Stimulated activated CD4-positive, alpha-beta T cell treated with anti-CD3 and anti-CD28 coated beads, TNF-alpha, amount 100 ng/mL, for 48 hours (primary cell): ENCODE data around the gene OSTN.
"Not testable (repeated sequence)": the region's sequence is repeated elsewhere in the genome, so short reads cannot be mapped to it uniquely, and the experiment has no call there.

Experiments used
- DNase-seq, 3 donors: peaks; one replicate each; pipeline ENCODE4 v3.0.0-alpha.2; 2020; ENCODE audit warnings: low read depth in 3 of 3

Gene OSTN, protein sequence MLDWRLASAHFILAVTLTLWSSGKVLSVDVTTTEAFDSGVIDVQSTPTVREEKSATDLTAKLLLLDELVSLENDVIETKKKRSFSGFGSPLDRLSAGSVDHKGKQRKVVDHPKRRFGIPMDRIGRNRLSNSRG

GRCh38 chr3:191198932-191199331, at the start of gene OSTN:
OSTN (plus strand) TSS chr3:191199241; CDS start chr3:191212533, 13,292 bp downstream.
- DNase-seq: no peak

DNA sequence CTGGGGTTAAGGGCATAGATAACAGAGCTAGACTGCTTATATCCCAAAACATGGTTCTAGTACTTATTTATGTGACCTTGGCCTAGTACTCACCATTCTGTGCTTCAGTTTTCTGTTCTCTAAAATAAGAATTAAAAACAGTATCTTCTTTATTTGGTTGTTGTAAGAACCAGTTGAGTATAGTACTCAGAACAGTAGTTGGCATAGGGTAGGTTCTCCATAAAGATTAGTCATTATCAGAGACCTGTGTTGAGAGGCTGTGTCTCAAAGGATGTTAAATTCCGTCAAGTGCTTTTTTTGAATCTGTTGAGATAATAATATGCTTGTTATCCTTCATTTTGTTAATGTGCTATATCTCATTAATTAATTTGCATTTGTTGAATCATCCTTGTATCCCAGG, 47.4 kb upstream of the OSTN start:
- no peak for DNase-seq

DNA sequence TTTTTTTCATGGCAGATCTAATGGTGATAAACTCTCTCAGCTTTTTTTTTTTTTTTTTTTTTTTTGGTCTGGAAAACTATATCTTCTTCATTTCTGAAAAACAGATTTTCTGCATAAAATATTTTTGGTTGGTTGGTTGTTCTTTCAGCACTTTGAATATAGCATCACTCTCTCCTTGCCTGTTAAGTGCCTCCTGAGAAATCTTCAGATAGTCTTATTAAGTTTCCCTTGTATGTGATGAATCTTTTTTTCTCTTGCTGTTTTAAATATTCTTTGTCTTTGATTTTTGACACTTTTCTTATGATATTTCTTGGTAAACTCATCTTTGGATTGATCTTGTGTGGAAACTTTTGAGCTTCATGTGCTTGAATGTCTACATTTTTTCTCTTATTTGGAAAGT, 44.2 kb upstream of the OSTN start:
- DNase-seq: no peak

- DNase-seq: no peak
Observed at GRCh38 chr3:191158247-191158646, 40.8 kb upstream of the OSTN start.

DNA sequence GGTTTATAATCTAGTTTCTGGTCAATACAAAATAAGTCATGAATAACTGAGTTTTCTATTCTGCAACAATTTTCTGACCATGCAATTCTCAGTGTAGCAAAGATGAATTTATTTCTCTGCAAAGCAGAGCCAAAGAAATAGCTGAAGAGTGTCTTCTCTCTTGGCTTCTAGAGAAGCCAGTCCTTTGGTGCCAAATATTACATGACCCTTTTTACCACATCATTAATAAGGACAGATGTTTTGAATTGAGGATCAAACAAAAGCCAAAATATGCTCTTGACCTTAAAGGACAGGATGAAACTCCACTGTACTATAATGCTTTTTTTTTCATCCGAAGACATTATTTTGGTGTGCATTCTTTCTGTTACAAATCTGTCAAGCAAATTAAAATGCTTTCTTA, 40.2 kb upstream of the OSTN start:
- DNase-seq: no peak

- no peak for DNase-seq
Observed at GRCh38 chr3:191165802-191166201, 33.2 kb upstream of the OSTN start.

DNA sequence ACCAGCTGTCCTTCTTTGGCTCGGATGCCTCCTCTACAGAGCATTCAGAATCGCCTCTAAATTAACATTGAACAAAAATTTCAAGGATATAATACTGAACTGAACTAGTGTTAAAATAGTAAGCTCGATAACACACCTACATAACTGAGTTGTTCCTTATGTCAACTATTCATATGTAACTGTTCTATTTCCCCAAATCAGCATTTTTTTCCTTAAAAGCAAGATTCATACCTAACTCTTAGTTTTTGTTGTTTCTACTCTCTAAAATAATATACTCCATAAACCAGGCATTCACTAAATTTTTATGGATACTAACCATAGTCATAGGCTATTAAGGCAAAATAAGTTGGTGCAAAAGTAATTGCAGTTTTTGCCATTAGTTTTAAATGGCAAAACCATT, 32.7 kb upstream of the OSTN start:
- no peak for DNase-seq

DNA sequence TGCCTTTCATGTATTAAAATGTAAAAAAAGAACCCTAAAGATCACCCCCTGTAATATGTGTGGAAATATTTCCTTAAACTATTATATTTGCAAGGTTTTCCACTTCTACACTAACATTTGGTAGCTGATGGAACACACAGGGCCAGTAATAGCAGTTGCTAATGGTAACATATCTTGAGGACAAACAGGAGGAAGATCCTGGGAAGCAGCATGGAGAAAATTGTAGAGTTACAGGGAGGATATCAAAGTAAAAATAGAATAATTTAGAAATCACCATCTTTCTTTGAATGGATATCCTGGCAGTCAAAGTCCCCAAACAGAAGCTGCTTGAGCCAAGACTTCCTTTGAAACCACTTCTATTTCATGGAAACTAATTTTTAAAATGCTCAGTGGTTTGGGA, 29.5 kb upstream of the OSTN start:
- no peak for DNase-seq

GRCh38 chr3:191170097-191170496, 28.9 kb upstream of the OSTN start:
- no peak for DNase-seq

GRCh38 chr3:191175102-191175501, 23.9 kb upstream of the OSTN start:
- no peak for DNase-seq

DNA sequence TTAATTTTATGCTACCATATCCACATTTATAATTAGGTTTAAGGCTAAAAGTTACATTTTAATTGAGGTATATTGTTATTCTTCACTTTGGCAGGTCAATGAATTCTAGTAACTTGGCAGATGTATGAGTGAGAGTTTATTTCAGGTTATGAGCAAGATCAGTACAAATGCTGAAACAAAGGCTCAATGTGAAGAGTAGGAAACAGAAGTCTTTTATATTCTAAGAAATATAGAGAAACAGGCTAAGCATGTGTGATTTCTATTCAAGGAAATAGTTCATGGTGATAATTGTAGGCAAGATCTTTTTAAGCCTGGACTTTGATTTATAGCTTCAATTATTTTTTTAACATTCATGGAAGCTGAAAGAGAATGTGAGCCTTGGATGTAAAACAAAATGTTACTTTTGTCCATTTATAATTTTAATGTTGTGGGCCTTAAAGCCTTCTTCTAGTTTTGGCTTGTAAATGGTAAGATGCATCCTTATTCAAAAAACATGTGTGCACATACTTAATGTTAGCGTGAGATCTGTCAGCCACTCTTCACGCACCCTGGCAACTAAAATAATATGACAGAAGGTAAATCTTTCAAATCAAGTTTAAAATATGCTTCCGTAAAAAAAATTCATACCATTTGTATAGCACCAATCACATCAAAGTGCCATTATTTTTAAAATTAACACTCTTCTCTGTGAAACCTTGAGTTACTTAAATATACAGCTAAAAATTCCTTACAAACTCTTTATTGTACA, 22.8 kb upstream of the OSTN start:
- no peak for DNase-seq

- DNase-seq: not testable (repeated sequence)
Observed at GRCh38 chr3:191185382-191185781, 13.7 kb upstream of the OSTN start.

DNA sequence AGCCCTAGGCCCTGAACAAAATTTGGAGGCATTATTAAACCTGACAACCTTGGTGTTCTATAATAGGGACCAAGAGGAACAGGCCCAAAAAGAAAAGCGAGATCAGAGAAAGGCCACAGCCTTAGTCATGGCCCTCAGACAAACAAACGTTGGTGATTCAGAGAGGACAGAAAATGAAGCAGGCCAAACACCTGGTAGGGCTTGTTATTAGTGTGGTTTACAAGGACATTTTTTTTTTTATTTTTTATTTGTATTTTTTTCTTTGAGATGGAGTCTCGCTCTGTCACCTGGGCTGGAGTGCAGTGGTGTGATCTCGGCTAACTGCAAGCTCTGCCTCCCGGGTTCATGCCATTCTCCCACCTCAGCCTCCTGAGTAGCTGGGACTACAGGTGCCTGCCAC, 10.8 kb upstream of the OSTN start:
- not testable (repeated sequence) for DNase-seq

DNA sequence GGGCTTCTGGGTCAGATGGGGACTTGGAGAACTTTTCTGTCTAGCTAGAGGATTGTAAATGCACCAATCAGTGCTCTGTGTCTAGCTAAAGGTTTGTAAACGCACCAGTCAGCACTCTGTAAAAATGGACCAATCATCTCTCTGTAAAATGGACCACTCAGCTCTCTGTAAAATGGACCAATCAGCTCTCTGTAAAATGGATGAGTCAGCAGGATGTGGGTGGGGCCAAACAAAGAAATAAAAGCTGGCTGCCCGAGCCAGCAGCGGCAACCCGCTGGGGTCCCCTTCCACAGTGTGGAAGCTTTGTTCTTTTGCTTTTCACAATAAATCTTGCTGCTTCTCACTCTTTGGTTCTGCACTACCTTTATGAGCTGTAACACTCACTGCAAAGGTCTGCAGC, 6.8 kb upstream of the OSTN start:
- DNase-seq: not testable (repeated sequence)

- DNase-seq: no peak
Observed at GRCh38 chr3:191192941-191193340, 6.1 kb upstream of the OSTN start.

DNA sequence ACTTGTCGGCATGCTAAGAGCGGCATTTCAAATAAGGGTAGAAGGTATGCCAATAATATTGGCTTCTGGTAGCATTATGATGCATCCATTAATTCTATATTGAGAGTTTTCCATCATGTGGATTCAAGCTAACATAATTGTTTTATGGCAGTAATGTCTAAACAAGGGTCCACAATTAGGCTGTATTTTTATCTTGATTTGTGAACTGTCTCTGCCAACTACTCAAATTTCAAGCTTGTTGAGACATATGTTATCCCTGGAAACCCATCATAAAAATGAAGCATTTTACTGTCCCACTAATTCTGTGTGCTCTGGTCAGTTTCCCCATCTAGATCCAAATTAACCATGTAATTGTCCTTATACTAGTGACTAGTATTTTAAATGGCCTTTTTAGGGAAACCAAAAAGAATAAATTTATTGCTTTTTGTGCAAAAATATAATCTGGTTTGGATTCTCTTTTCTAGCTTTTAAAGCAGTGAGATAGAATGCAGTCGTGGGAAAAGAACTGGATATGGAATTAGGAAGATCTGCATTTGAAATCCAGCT, 1.2 kb upstream of the OSTN start:
- DNase-seq: no peak

DNA sequence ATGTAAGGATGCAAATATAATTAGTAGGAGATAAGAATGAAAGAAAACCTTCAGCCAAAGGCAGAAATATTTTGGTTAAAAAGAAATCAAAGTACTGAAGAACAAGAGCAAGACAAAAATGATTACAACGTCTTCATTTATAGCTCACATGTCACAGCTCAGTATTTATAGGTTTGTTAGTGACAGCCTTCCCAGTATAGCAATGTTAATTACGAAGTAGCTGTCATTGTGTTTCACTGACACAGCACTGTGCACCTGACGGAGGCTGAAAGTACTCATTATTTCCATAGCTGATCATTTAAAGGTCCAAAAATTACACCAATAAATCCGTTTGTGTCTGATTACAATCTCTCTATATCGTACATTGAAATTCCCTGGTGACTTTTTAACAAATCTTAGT, 561 bp upstream of the OSTN start:
- DNase-seq: no peak

DNA sequence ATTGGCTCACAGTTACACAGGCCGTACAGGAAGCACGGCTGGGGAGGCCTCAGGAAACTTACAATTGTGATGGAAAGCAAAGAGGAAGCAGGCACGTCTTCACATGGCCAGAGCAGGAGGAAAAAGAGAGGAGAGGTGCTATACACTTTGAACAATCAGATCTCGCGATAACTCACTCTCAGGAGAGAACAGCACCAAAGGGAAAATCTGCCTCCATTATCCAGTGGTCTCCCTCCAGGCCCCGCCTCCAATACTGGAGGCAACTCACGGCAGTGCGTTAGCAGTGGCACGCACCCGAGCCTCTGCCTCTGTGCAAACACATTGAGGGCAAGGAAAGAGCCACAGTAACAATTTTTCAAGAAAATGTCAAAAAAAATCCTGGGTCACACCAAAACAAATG, 11.0 kb downstream of the OSTN start:
- DNase-seq: no peak

- no peak for DNase-seq
Observed at GRCh38 chr3:191216510-191216909, 17.5 kb downstream of the OSTN start.

- DNase-seq: no peak
Observed at GRCh38 chr3:191217301-191217700, 18.3 kb downstream of the OSTN start.

GRCh38 chr3:191220908-191221307, 21.9 kb downstream of the OSTN start:
- DNase-seq: no peak

DNA sequence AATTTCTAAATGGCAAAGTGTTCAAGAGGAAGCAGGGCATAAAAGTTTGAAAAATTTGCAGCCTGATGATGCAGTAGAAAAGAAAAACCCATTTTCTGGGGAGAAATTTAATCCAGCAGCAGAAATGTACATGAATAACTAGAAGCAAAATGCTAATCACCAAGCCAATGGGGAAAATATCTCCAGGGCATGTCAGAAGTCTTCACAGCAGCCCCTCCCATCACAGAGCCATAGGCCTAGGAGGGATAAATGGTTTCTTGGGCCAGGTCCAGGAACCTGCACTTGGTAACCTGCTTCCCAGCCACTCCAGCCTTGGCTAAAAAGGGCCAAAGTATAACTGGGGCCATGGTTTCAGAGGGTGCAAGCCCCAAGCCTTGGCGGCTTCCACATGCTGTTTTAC, 22.6 kb downstream of the OSTN start:
- no peak for DNase-seq

- no peak for DNase-seq
Observed at GRCh38 chr3:191227541-191227940, 28.5 kb downstream of the OSTN start.

DNA sequence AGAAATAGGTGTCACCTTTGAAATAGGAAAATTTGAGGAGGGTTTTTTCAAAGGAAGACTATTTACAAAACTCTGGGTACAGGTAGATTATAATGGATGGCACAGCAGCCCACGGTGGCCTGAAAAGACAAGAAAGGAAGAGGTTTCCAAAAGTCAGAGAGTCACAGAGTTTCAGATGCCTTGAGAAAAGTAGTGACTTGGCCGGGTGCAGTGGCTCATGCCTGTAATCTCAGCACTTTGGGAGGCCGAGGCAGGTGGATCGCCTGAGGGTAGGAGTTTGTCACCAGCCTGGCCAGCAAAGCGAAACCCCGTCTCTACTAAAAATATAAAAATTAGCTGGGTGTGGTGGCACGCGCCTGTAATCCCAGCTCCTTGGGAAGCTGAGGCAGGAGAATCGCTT, 35.2 kb downstream of the OSTN start:
- DNase-seq: no peak
